GM19463 (cell line): ENCODE results near the gene SPTBN1.
"Not testable (repeated sequence)": the region's sequence is repeated elsewhere in the genome, so short reads cannot be mapped to it uniquely, and the experiment has no call there.

Experiments used
- ATAC-seq: cut with Tn5 transposase; IDR thresholded peaks from one replicate; pipeline ENCODE4 v1.9.1; 2021; ENCODE audit warnings: mild to moderate bottlenecking, moderate library complexity; ENCODE audit not compliant: unreplicated experiment

The SPTBN1 gene

GRCh38 chr2:54499661-54500060 is 43.5 kb downstream of the SPTBN1 start:
- ATAC-seq = no peak

GRCh38 chr2:54500404-54501205 is 44.5 kb downstream of the SPTBN1 start:
- no peak for ATAC-seq

GRCh38 chr2:54502731-54503130 is 46.6 kb downstream of the SPTBN1 start:
- ATAC-seq = no peak

GRCh38 chr2:54503192-54503591 is 47.1 kb downstream of the SPTBN1 start:
- ATAC-seq = no peak

GRCh38 chr2:54503828-54504227 is 47.7 kb downstream of the SPTBN1 start:
- ATAC-seq = no peak

GRCh38 chr2:54504866-54505265 is 48.7 kb downstream of the SPTBN1 start:
- ATAC-seq = no peak

- ATAC-seq = no peak
Measured at GRCh38 chr2:54508541-54508940, 52.4 kb downstream of the SPTBN1 start.

- not testable (repeated sequence) for ATAC-seq
Measured at GRCh38 chr2:54509043-54509442, 52.9 kb downstream of the SPTBN1 start.

- ATAC-seq = no peak
Measured at GRCh38 chr2:54510916-54511315, 54.8 kb downstream of the SPTBN1 start.

GRCh38 chr2:54512183-54512582 is 56.1 kb downstream of the SPTBN1 start:
- no peak for ATAC-seq

- peak; percentile 56 for ATAC-seq
Measured at GRCh38 chr2:54512663-54513362, 56.7 kb downstream of the SPTBN1 start.

GRCh38 chr2:54513363-54513715 is 57.2 kb downstream of the SPTBN1 start:
- no peak for ATAC-seq

GRCh38 chr2:54514822-54515569 is 58.9 kb downstream of the SPTBN1 start:
- no peak for ATAC-seq

GRCh38 chr2:54516842-54517241 is 60.7 kb downstream of the SPTBN1 start:
- no peak for ATAC-seq

- ATAC-seq = not testable (repeated sequence)
Measured at GRCh38 chr2:54518016-54518415, 61.9 kb downstream of the SPTBN1 start.

GRCh38 chr2:54518430-54518829 is 62.3 kb downstream of the SPTBN1 start:
- no peak for ATAC-seq

- no peak for ATAC-seq
Measured at GRCh38 chr2:54519841-54520459, 63.8 kb downstream of the SPTBN1 start.

- ATAC-seq = no peak
Measured at GRCh38 chr2:54520687-54521086, 64.6 kb downstream of the SPTBN1 start.

GRCh38 chr2:54522624-54523281 is 66.6 kb downstream of the SPTBN1 start:
- ATAC-seq = peak; percentile 64

GRCh38 chr2:54523324-54523959 is 67.3 kb downstream of the SPTBN1 start:
- ATAC-seq = no peak
